ENCODE data around the gene VPS35L. TPM values are rescaled to one million over a fixed set of nuclear protein-coding genes. Genes with fewer than 3 reads are reported as not detected.

Gene VPS35L
- total RNA-seq, 1 donor from 2014 or later, result 45.0 TPM

DNA sequence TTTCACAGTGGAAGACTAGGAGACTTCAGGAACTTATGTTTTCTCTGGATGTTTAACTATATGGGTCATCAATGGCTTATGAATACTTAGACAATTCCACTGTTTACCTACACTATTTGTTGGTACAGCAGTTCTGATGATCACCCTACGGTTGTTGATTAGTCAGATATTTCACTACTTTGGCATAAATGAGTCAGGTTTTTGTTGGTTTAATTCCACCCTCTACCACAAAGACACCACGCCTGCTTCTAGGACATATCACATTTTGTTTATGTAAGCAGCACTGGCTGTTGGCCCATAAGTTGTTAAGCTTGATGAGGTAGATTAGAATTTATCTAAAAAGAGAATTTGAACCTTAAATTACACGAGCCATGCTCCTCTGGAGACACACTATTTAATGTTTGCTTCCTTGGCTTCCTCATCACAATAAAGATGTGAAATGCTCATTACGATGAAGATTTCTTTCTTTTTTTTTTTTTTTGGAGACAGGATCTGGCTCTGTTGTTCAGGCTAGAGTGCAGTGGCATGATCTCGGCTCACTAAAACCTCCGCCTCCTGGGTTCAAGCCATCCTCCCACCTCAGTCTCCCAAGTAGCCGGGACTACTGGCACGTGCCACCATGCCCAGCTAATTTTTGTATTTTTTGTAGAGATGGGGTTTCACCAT, 37.9 kb upstream of the VPS35L start:
- Histone ChIP-seq H2AFZ (ENCODE audit: low read depth, low read length) (no peak overlapping the region), H3K4me1 (ENCODE audit: insufficient read depth, low read length) (peaks cover 6% of the 10 kb centered on the region), H3K4me3 (ENCODE audit: insufficient read depth, low read depth, low read length) (no peak overlapping the region), H3K9ac (ENCODE audit: low read length) (no peak overlapping the region), H3K27me3 (ENCODE audit: insufficient read depth, low read length) (no peaks in the 10 kb centered on the region), H3K27ac (ENCODE audit: low read depth, low read length) (no peak overlapping the region), H3K79me2 (ENCODE audit: insufficient read depth, low read length) (peaks cover 6% of the 10 kb centered on the region), H4K20me1 (ENCODE audit: insufficient read depth, low read length) (peaks cover 37% of the 10 kb centered on the region), H3K9me3 (ENCODE audit: insufficient read depth, low read depth, low read length) (no peaks in the 10 kb centered on the region), H3K36me3 (ENCODE audit: insufficient read depth, low read length) (peaks cover 4% of the 10 kb centered on the region), H3K4me2 (ENCODE audit: low read length) (no peak overlapping the region)
- DNase-seq (ENCODE audit: low read depth) (peak; percentile 37), FAIRE-seq (no peak)
- TF ChIP-seq, protein P1, sequence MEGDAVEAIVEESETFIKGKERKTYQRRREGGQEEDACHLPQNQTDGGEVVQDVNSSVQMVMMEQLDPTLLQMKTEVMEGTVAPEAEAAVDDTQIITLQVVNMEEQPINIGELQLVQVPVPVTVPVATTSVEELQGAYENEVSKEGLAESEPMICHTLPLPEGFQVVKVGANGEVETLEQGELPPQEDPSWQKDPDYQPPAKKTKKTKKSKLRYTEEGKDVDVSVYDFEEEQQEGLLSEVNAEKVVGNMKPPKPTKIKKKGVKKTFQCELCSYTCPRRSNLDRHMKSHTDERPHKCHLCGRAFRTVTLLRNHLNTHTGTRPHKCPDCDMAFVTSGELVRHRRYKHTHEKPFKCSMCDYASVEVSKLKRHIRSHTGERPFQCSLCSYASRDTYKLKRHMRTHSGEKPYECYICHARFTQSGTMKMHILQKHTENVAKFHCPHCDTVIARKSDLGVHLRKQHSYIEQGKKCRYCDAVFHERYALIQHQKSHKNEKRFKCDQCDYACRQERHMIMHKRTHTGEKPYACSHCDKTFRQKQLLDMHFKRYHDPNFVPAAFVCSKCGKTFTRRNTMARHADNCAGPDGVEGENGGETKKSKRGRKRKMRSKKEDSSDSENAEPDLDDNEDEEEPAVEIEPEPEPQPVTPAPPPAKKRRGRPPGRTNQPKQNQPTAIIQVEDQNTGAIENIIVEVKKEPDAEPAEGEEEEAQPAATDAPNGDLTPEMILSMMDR (IDR thresholded peaks at IDR 0.05; ENCODE audit: insufficient read depth, low read depth, low read length), result no peak
- no peak for TF ChIP-seq EZH2 (IDR thresholded peaks at IDR 0.05; ENCODE audit: insufficient read depth, low read length)
- H3K4me1 Mint-ChIP-seq (ENCODE audit: low read depth, unreplicated experiment), result peaks cover 23% of the 10 kb centered on the region
- no peaks in the 10 kb centered on the region for H3K9me3 Mint-ChIP-seq (ENCODE audit: unreplicated experiment)
- no peaks in the 10 kb centered on the region for H3K27me3 Mint-ChIP-seq (ENCODE audit: low read depth, unreplicated experiment)
- no peak overlapping the region for H3K27ac Mint-ChIP-seq (ENCODE audit: unreplicated experiment)
- H3K4me3 Mint-ChIP-seq (ENCODE audit: unreplicated experiment), result no peak overlapping the region
- H3K36me3 Mint-ChIP-seq (ENCODE audit: low read depth, unreplicated experiment), result peaks cover 11% of the 10 kb centered on the region

DNA sequence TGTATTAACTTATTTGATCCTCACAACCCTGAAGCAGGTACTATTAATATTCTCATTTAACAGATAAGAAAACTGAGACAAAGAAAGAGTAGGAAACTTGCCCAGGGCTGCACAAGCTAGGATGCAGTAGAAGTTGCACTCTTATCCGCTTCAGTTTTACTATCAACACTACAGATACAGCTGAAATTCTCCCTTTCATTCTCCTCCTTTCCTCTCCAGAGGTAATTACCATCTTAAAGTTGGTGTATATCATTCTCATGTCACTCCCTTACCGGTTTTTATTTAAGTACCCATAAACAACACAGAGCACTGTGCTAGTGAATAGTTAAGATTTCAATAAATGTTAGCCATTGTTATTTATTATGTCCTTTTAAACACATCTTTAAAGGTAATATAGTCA, 37.1 kb upstream of the VPS35L start:
- H3K9ac ChIP-seq (ENCODE audit: low read length), result no peak overlapping the region
- H3K4me3 ChIP-seq (ENCODE audit: insufficient read depth, low read depth, low read length), result no peak overlapping the region
- H3K27me3 ChIP-seq (ENCODE audit: insufficient read depth, low read length), result no peaks in the 10 kb centered on the region
- H2AFZ ChIP-seq (ENCODE audit: low read depth, low read length), result no peak overlapping the region
- DNase-seq (ENCODE audit: low read depth) (no peak), FAIRE-seq (no peak)
- Mint-ChIP-seq H3K4me1 (ENCODE audit: low read depth, unreplicated experiment) (peaks cover 23% of the 10 kb centered on the region), H3K9me3 (ENCODE audit: unreplicated experiment) (no peaks in the 10 kb centered on the region), H3K27ac (ENCODE audit: unreplicated experiment) (no peak overlapping the region), H3K27me3 (ENCODE audit: low read depth, unreplicated experiment) (no peaks in the 10 kb centered on the region), H3K36me3 (ENCODE audit: low read depth, unreplicated experiment) (peaks cover 4% of the 10 kb centered on the region), H3K4me3 (ENCODE audit: unreplicated experiment) (no peak overlapping the region)
- no peak overlapping the region for H3K4me2 ChIP-seq (ENCODE audit: low read length)
- no peak overlapping the region for H3K27ac ChIP-seq (ENCODE audit: low read depth, low read length)
- TF ChIP-seq, protein P1 (IDR thresholded peaks at IDR 0.05; ENCODE audit: insufficient read depth, low read depth, low read length), result no peak
- TF ChIP-seq EZH2 (IDR thresholded peaks at IDR 0.05; ENCODE audit: insufficient read depth, low read length), result no peak
- H3K36me3 ChIP-seq (ENCODE audit: insufficient read depth, low read length), result peaks cover 4% of the 10 kb centered on the region
- H3K9me3 ChIP-seq (ENCODE audit: insufficient read depth, low read depth, low read length), result no peaks in the 10 kb centered on the region
- peaks cover 37% of the 10 kb centered on the region for H4K20me1 ChIP-seq (ENCODE audit: insufficient read depth, low read length)
- H3K79me2 ChIP-seq (ENCODE audit: insufficient read depth, low read length), result peaks cover 6% of the 10 kb centered on the region
- H3K4me1 ChIP-seq (ENCODE audit: insufficient read depth, low read length), result peaks cover 6% of the 10 kb centered on the region

DNA sequence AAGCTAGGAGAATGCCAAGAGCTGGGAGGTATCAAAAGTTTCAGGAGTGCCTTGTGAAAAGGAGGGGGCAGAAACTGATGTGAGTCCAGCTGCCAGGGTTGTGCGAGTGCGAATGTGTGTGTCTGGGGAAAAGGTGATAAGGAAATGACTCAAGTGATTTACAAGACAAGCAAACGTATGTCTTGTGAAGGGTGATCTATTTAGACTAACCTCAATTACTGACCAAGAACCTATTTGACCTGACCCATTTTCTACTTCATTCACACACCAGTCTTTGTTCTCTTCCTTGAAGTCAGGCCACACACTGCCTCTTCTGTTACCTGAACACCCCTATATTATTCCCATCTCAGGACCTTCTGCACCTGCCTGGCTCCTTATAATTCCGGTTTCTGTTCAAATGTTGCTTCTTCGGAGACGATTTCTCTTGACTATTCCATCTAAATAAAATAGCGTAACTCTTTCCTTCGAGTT, 34.6 kb upstream of the VPS35L start:
- H3K4me3 Mint-ChIP-seq (ENCODE audit: unreplicated experiment), result peak overlapping the region; percentile 97
- no peaks in the 10 kb centered on the region for H3K36me3 Mint-ChIP-seq (ENCODE audit: low read depth, unreplicated experiment)
- Histone ChIP-seq H3K4me2 (ENCODE audit: low read length) (peak overlapping the region; percentile 91), H3K9me3 (ENCODE audit: insufficient read depth, low read depth, low read length) (no peaks in the 10 kb centered on the region), H3K4me1 (ENCODE audit: insufficient read depth, low read length) (peaks cover 6% of the 10 kb centered on the region), H3K27me3 (ENCODE audit: insufficient read depth, low read length) (no peaks in the 10 kb centered on the region), H3K79me2 (ENCODE audit: insufficient read depth, low read length) (peaks cover 24% of the 10 kb centered on the region), H3K27ac (ENCODE audit: low read depth, low read length) (peak overlapping the region; percentile 59), H3K9ac (ENCODE audit: low read length) (peak overlapping the region; percentile 85), H4K20me1 (ENCODE audit: insufficient read depth, low read length) (peaks cover 37% of the 10 kb centered on the region), H3K36me3 (ENCODE audit: insufficient read depth, low read length) (peaks cover 4% of the 10 kb centered on the region), H2AFZ (ENCODE audit: low read depth, low read length) (peak overlapping the region; percentile 85), H3K4me3 (ENCODE audit: insufficient read depth, low read depth, low read length) (peak overlapping the region; percentile 81)
- FAIRE-seq (no peak), DNase-seq (ENCODE audit: low read depth) (peak; percentile 60)
- H3K9me3 Mint-ChIP-seq (ENCODE audit: unreplicated experiment), result no peaks in the 10 kb centered on the region
- H3K4me1 Mint-ChIP-seq (ENCODE audit: low read depth, unreplicated experiment), result peaks cover 23% of the 10 kb centered on the region
- no peaks in the 10 kb centered on the region for H3K27me3 Mint-ChIP-seq (ENCODE audit: low read depth, unreplicated experiment)
- TF ChIP-seq, protein P1 (IDR thresholded peaks at IDR 0.05; ENCODE audit: insufficient read depth, low read depth, low read length), result no peak
- TF ChIP-seq EZH2 (IDR thresholded peaks at IDR 0.05; ENCODE audit: insufficient read depth, low read length), result no peak
- peak overlapping the region; percentile 50 for H3K27ac Mint-ChIP-seq (ENCODE audit: unreplicated experiment)

Measured in astrocyte (in vitro differentiated cells and primary cell).